ENCODE results near the gene GABRQ.
"Not testable (repeated sequence)": the region's sequence is repeated elsewhere in the genome, so short reads cannot be mapped to it uniquely, and the experiment has no call there.

Gene GABRQ

DNA sequence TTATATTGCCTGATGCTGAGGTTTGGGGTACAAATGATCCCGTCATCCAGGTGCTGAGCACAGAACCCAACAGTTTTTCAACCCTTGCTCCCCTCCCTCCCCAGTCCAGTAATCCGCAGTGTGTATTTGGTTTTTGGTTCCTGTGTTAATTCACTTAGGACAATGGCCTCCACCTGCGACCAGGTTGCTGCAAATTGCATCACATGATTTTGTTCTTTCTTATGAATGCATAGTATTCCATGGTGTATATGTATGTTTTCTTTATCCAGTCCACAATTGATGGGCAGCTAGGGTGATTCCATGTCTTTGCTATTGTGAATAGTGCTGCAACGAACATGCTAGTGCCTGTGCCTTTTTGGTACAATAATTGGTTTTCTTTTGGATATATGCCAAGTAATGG, 25.4 kb downstream of the GABRQ start:
- no peak for DNase-seq

DNA sequence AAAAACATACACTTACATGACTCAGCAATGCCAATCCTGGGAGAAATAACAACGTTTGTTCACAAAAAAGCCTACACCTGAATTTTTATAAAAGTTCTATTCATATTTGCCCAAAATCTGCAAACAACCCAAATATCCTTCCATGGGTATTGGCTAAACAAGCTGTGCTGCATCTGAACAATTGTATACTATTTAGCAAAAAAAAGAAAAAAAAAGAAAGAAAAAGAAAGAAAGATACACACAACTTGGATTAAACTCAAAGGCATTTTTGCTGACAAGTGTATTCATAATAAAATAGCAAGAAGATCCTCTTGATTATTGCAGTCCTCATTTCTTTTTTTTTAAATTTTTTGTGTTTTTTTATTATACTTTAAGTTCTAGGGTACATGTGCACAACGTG, 36.4 kb downstream of the GABRQ start:
- no peak for DNase-seq

- DNase-seq = not testable (repeated sequence)
Measured at GRCh38 chrX:152674652-152675051, 37.0 kb downstream of the GABRQ start.

DNA sequence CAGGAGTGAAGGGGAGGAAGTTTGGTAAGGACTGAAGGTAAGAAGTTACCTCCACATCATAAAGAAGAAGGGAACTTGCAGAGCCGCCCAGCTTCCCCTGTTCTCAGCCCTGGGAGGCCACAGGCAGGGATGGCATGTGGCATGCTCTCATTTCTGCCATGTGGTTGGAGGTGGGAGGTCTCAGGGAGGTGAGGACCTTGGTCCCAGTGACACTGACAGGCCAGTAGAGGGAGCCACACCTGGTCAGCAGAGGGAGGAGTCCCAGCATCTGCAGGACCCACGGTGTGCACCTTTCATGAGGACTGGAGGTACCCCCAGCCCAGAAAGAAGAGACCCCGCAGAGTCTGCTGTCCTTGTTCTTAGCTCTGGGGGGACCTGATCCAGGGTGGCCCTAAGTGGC, 43.3 kb downstream of the GABRQ start:
- not testable (repeated sequence) for DNase-seq

DNA sequence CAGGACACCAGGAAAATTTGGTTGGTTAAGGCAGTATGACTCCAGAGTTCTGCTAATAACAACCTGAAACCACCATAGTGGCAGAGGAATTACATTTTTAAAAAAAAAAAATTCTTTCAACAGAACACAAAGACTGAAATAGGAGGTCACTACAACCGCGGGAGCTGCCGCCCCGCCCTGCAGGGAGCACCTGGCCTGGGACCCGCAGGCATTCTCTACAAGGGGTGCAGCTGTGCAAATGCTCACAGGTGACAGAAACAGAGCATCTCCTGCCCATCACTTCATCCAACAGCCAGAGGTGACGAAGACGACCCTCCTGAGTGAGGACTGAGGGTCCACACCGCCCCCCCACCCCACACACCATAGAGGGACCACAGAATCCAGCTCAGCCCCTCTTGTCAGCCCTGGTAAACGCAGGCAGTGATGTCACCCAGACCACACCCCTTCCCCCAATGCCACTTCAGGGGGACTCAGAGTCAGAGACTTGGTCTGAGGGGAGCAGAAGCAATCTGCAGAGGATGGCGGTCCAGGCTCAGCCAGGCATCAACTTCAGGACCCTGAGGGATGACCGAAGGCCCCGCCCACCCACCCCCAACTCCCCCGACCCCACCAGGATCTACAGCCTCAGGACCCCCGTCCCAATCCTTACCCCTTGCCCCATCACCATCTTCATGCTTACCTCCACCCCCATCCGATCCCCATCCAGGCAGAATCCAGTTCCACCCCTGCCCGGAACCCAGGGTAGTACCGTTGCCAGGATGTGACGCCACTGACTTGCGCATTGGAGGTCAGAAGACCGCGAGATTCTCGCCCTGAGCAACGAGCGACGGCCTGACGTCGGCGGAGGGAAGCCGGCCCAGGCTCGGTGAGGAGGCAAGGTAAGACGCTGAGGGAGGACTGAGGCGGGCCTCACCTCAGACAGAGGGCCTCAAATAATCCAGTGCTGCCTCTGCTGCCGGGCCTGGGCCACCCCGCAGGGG, 60.5 kb downstream of the GABRQ start, which contains the start of gene MAGEA3:
Gene MAGEA3 (plus strand): TSS at position 843 of the 980 bp plus-strand sequence. CDS start 2,039 bp downstream, outside the sequence.
- DNase-seq = not testable (repeated sequence)

DNA sequence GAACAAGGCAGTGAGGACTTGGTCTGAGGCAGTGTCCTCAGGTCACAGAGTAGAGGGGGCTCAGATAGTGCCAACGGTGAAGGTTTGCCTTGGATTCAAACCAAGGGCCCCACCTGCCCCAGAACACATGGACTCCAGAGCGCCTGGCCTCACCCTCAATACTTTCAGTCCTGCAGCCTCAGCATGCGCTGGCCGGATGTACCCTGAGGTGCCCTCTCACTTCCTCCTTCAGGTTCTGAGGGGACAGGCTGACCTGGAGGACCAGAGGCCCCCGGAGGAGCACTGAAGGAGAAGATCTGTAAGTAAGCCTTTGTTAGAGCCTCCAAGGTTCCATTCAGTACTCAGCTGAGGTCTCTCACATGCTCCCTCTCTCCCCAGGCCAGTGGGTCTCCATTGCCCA, 62.7 kb downstream of the GABRQ start:
- DNase-seq = not testable (repeated sequence)

DNA sequence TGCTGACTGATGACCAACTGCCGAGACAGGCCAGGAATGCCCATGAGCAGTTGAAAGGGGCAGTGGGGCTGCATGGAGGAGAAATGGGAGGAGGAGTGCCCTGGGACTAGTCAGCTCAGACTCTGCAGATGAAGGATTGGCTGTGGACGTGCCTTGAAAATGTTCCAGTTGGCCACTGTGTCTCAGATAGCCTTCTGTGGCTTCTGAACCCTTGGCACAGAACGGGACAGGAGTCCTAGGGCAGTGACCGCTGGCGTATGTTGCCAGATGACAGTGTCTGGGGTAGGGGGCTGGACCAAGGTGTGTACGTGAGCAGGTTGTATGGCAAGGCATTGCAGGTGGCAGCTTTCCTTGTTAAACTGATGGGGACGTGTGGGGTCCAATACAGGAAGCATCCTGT, 68.8 kb downstream of the GABRQ start:
- not testable (repeated sequence) for DNase-seq

Data from NCI-H1694 (cell line).